Esophagus muscularis mucosa (tissue), 4 donors: Measurements from ENCODE around the gene PPP1CA. TPM values are rescaled to one million over a fixed set of nuclear protein-coding genes. Genes with fewer than 3 reads are reported as not detected.

Experiments used
- DNase-seq: peaks from one replicate; pipeline ENCODE4 v3.0.0-alpha.2; 2017; ENCODE audit errors: extremely low spot score
- H3K27ac ChIP-seq, 4 donors: fragments of 200-600 bp; sonication (generic); replicated peaks in 1 of 4; 1 replicate in 3 of 4; 2 replicates in 1 of 4; pipeline ENCODE4 v1.5.1; 2016 to 2019; ENCODE audit warnings: mild to moderate bottlenecking in 1 of 4
- H3K27me3 ChIP-seq, 4 donors: fragments of 200-600 bp; sonication (generic); one replicate each; pipeline versions ENCODE4 v1.5.1 to v1.6.0; 2016 to 2019
- H3K36me3 ChIP-seq, 4 donors: fragments of 200-600 bp; sonication (generic); one replicate each; pipeline ENCODE4 v1.5.1; 2016 to 2019
- H3K4me1 ChIP-seq, 4 donors: fragments of 200-600 bp; sonication (generic); one replicate each; pipeline ENCODE4 v1.5.1; 2016 to 2019
- H3K4me3 ChIP-seq, 4 donors: fragments of 200-600 bp; sonication (generic); 1 replicate in 2 of 4; 2 replicates in 2 of 4; pipeline ENCODE4 v1.5.1; 2016 to 2019; ENCODE audit warnings: mild to moderate bottlenecking in 4 of 4, moderate library complexity in 1 of 4
- H3K9me3 ChIP-seq, 4 donors: fragments of 200-600 bp; sonication (generic); 1 replicate in 3 of 4; 2 replicates in 1 of 4; pipeline ENCODE4 v1.5.1; 2016 to 2019
- EP300 ChIP-seq: sonication (generic); formaldehyde crosslinking; IDR thresholded peaks from one replicate; pipeline ENCODE4 v1.6.1; 2017; ENCODE audit warnings: antibody characterized with exemption
- POLR2A ChIP-seq: fragments of 450-650 bp; IDR thresholded peaks from one replicate; pipeline ENCODE4 v1.6.1; 2017; ENCODE audit warnings: antibody characterized with exemption, moderate library complexity, mild to moderate bottlenecking, low read depth
- POLR2AphosphoS5 ChIP-seq, 2 donors: sonication (generic); formaldehyde crosslinking; IDR thresholded peaks; one replicate each; pipeline ENCODE4 v1.6.1; 2017; ENCODE audit warnings: antibody characterized with exemption in 2 of 2
- WGBS: methylation state at CpG from one replicate; pipeline ENCODE4 v1.1.5; 2018; 5-methylcytosine and 5-hydroxymethylcytosine counted together
- intact Hi-C: fragments of 100-400 bp; cut with DNase I; formaldehyde crosslinking; loops from one replicate; pipeline ENCODE4 v1.15.1; 2023
- total RNA-seq, 4 donors: library from RNA; depleted of rRNA; stranded (reverse); fragments of >200 nt; gene quantifications; one replicate each; pipeline versions ENCODE4 v1.1.0 to v1.2.1, GENCODE V29; 2016
- TF ChIP-seq, protein P1 (sequence below), 3 experiments: fragments of 200-600 bp in 2 of 3; fragments of 450-650 bp in 1 of 3; sonication (generic) in 2 of 3; IDR thresholded peaks; one replicate each; pipeline ENCODE4 v1.5.1; 2017 to 2019; ENCODE audit warnings: antibody characterized with exemption in 3 of 3, mild to moderate bottlenecking in 2 of 3, moderate library complexity in 1 of 3

PPP1CA gene
- total RNA-seq, 4 donors from 2014 or later, result 56.9 to 87.3 (median 78.7) TPM

GRCh38 chr11:67436459-67437081 is 34.9 kb upstream of the PPP1CA start:
- 46% methylated on average over 6 of the region's 6 CpGs for WGBS
- TF ChIP-seq EP300, result no peak
- TF ChIP-seq, protein P1, sequence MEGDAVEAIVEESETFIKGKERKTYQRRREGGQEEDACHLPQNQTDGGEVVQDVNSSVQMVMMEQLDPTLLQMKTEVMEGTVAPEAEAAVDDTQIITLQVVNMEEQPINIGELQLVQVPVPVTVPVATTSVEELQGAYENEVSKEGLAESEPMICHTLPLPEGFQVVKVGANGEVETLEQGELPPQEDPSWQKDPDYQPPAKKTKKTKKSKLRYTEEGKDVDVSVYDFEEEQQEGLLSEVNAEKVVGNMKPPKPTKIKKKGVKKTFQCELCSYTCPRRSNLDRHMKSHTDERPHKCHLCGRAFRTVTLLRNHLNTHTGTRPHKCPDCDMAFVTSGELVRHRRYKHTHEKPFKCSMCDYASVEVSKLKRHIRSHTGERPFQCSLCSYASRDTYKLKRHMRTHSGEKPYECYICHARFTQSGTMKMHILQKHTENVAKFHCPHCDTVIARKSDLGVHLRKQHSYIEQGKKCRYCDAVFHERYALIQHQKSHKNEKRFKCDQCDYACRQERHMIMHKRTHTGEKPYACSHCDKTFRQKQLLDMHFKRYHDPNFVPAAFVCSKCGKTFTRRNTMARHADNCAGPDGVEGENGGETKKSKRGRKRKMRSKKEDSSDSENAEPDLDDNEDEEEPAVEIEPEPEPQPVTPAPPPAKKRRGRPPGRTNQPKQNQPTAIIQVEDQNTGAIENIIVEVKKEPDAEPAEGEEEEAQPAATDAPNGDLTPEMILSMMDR (IDR thresholded peaks at IDR 0.05), result no peak
- TF ChIP-seq POLR2A, result no peak
- TF ChIP-seq POLR2AphosphoS5 (IDR thresholded peaks at IDR 0.05), result no peak
- Histone ChIP-seq H3K36me3 (peaks cover 36 to 91% (median 85%) of the 10 kb centered on the region in 4 donors), H3K4me3 (peak overlapping the region in 2 of 4 donors; percentile 10 to 42), H3K4me1 (peaks cover 18 to 54% (median 38%) of the 10 kb centered on the region in 4 donors), H3K27me3 (no peaks in the 10 kb centered on the region), H3K27ac (peak overlapping the region; percentile 38 to 59 (median 42)), H3K9me3 (no peaks in the 10 kb centered on the region)
- intact Hi-C loops, result no loop called here
- no peak for DNase-seq

GRCh38 chr11:67435727-67436458 is 34.2 kb upstream of the PPP1CA start:
- peaks cover 41 to 91% (median 85%) of the 10 kb centered on the region in 4 donors for H3K36me3 ChIP-seq

GRCh38 chr11:67435031-67435726 is 33.5 kb upstream of the PPP1CA start:
- H3K36me3 ChIP-seq, result peaks cover 41 to 91% (median 87%) of the 10 kb centered on the region in 4 donors

More at GRCh38 chr11:67435727-67436458, 34.2 kb upstream of the PPP1CA start:
- peaks cover 14 to 55% (median 32%) of the 10 kb centered on the region in 4 donors for H3K4me1 ChIP-seq
- H3K9me3 ChIP-seq, result no peaks in the 10 kb centered on the region
- H3K27ac ChIP-seq, result peak overlapping the region in 3 of 4 donors; percentile 34 to 59 (median 38)
- WGBS, result 58% methylated on average over 3 of the region's 38 CpGs
- peak overlapping the region in 1 of 4 donors; percentile 25 for H3K4me3 ChIP-seq
- H3K27me3 ChIP-seq, result no peaks in the 10 kb centered on the region
- DNase-seq, result no peak
- TF ChIP-seq EP300, result no peak
- no peak for TF ChIP-seq POLR2AphosphoS5 (IDR thresholded peaks at IDR 0.05)
- TF ChIP-seq, protein P1 (IDR thresholded peaks at IDR 0.05), result no peak
- TF ChIP-seq POLR2A, result no peak
- intact Hi-C loops, result no loop called here

DNA sequence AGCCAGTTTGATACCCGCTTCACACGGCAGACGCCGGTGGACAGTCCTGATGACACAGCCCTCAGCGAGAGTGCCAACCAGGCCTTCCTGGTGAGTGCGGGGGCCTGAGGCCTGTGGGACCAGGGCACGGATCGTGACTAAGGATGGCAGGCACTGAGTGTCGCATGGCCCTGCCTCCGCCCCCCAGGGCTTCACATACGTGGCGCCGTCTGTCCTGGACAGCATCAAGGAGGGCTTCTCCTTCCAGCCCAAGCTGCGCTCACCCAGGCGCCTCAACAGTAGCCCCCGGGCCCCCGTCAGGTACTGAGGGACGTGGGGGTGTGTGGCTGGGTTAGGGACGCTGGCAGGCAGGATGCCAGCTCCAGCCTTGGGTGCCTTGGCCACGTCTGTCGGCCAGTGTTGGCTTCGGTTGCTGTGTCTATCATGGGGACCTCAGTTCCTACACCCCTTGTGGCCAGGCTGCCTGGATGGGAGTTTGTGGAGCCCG is 32.8 kb upstream of the PPP1CA start:
- 100% methylated on average over 1 of the region's 23 CpGs for WGBS
- no peak for DNase-seq
- H3K27me3 ChIP-seq, result no peaks in the 10 kb centered on the region
- peaks cover 8 to 49% (median 27%) of the 10 kb centered on the region in 4 donors for H3K4me1 ChIP-seq
- peak overlapping the region in 1 of 4 donors; percentile 59 for H3K27ac ChIP-seq
- no peaks in the 10 kb centered on the region for H3K9me3 ChIP-seq
- TF ChIP-seq POLR2A, result no peak
- no peak for TF ChIP-seq POLR2AphosphoS5 (IDR thresholded peaks at IDR 0.05)
- TF ChIP-seq EP300, result no peak
- TF ChIP-seq, protein P1 (IDR thresholded peaks at IDR 0.05), result no peak
- intact Hi-C loops, result no loop called here
- H3K36me3 ChIP-seq, result peaks cover 41 to 91% (median 85%) of the 10 kb centered on the region in 4 donors
- H3K4me3 ChIP-seq, result no peak overlapping the region

More at GRCh38 chr11:67435031-67435726, 33.5 kb upstream of the PPP1CA start:
- Histone ChIP-seq H3K4me3 (no peak overlapping the region), H3K27me3 (no peaks in the 10 kb centered on the region), H3K4me1 (peaks cover 9 to 49% (median 27%) of the 10 kb centered on the region in 4 donors), H3K27ac (peak overlapping the region in 1 of 4 donors; percentile 59), H3K9me3 (no peaks in the 10 kb centered on the region)
- no peak for DNase-seq
- TF ChIP-seq POLR2AphosphoS5 (IDR thresholded peaks at IDR 0.05), result no peak
- intact Hi-C loops, result no loop called here
- 86% methylated on average over 12 of the region's 26 CpGs for WGBS
